ENCODE measurements around the gene TAS1R2.

Gene TAS1R2

GRCh38 chr1:18819203-18819602 is 40.3 kb downstream of the TAS1R2 start:
- no peak for DNase-seq

- no peak for DNase-seq
These were observed 41.5 kb downstream of the TAS1R2 start for GRCh38 chr1:18817795-18818435.

- no peak for DNase-seq
These were observed 42.1 kb downstream of the TAS1R2 start for GRCh38 chr1:18817316-18817715.

- DNase-seq: no peak
These were observed 42.7 kb downstream of the TAS1R2 start for GRCh38 chr1:18816808-18817207.

- no peak for DNase-seq
These were observed 44.5 kb downstream of the TAS1R2 start for GRCh38 chr1:18814874-18815531.

GRCh38 chr1:18814425-18814824 is 45.0 kb downstream of the TAS1R2 start:
- no peak for DNase-seq

- no peak for DNase-seq
These were observed 47.0 kb downstream of the TAS1R2 start for GRCh38 chr1:18812453-18812939.

GRCh38 chr1:18811733-18812452 is 47.6 kb downstream of the TAS1R2 start:
- no peak for DNase-seq

- DNase-seq: no peak
These were observed 49.2 kb downstream of the TAS1R2 start for GRCh38 chr1:18809953-18810899.

- no peak for DNase-seq
These were observed 50.9 kb downstream of the TAS1R2 start for GRCh38 chr1:18808550-18808949.

- no peak for DNase-seq
These were observed 52.0 kb downstream of the TAS1R2 start for GRCh38 chr1:18807334-18808063.

GRCh38 chr1:18805925-18806849 is 53.3 kb downstream of the TAS1R2 start:
- no peak for DNase-seq

GRCh38 chr1:18805150-18805879 is 54.1 kb downstream of the TAS1R2 start:
- no peak for DNase-seq

- no peak for DNase-seq
These were observed 55.6 kb downstream of the TAS1R2 start for GRCh38 chr1:18803851-18804250.

- DNase-seq: no peak
These were observed 56.2 kb downstream of the TAS1R2 start for GRCh38 chr1:18803151-18803791.

GRCh38 chr1:18802231-18802630 is 57.2 kb downstream of the TAS1R2 start:
- DNase-seq: no peak

- DNase-seq: no peak
These were observed 59.2 kb downstream of the TAS1R2 start for GRCh38 chr1:18800258-18800657.

GRCh38 chr1:18799454-18799853 is 60.0 kb downstream of the TAS1R2 start:
- no peak for DNase-seq

- DNase-seq: no peak
These were observed 60.5 kb downstream of the TAS1R2 start for GRCh38 chr1:18798946-18799345.

GRCh38 chr1:18798533-18798932 is 60.9 kb downstream of the TAS1R2 start:
- no peak for DNase-seq
